ELR (cell line): Measurements from ENCODE around the gene CFAP58.

Experiments used
- DNase-seq: peaks from one replicate; pipeline ENCODE4 v3.0.0-alpha.2; 2015; ENCODE audit warnings: low read depth

Gene CFAP58

GRCh38 chr10:104371753-104372152, 18.1 kb downstream of the CFAP58 start:
- no peak for DNase-seq

GRCh38 chr10:104374591-104374990, 21.0 kb downstream of the CFAP58 start:
- DNase-seq: no peak

- no peak for DNase-seq
Measured at GRCh38 chr10:104376784-104377300, 23.2 kb downstream of the CFAP58 start.

- DNase-seq: no peak
Measured at GRCh38 chr10:104380336-104380735, 26.7 kb downstream of the CFAP58 start.

GRCh38 chr10:104387130-104387888, 33.7 kb downstream of the CFAP58 start:
- DNase-seq: peak; percentile 4

- no peak for DNase-seq
Measured at GRCh38 chr10:104388830-104389229, 35.2 kb downstream of the CFAP58 start.

- DNase-seq: peak; percentile 37
Measured at GRCh38 chr10:104391150-104391968, 37.7 kb downstream of the CFAP58 start.

GRCh38 chr10:104391969-104392296, 38.3 kb downstream of the CFAP58 start:
- no peak for DNase-seq

GRCh38 chr10:104393387-104393786, 39.8 kb downstream of the CFAP58 start:
- no peak for DNase-seq

- no peak for DNase-seq
Measured at GRCh38 chr10:104396581-104396980, 42.9 kb downstream of the CFAP58 start.

GRCh38 chr10:104403636-104404035, 50.0 kb downstream of the CFAP58 start:
- DNase-seq: no peak

- peak; percentile 75 for DNase-seq
Measured at GRCh38 chr10:104406715-104407650, 53.4 kb downstream of the CFAP58 start.

GRCh38 chr10:104413528-104413927, 59.9 kb downstream of the CFAP58 start:
- no peak for DNase-seq

GRCh38 chr10:104415526-104416165, 62.0 kb downstream of the CFAP58 start:
- no peak for DNase-seq

GRCh38 chr10:104416851-104417250, 63.2 kb downstream of the CFAP58 start:
- no peak for DNase-seq

GRCh38 chr10:104417637-104418292, 64.1 kb downstream of the CFAP58 start:
- DNase-seq: no peak

GRCh38 chr10:104424719-104425118, 71.1 kb downstream of the CFAP58 start:
- DNase-seq: peak; percentile 41

- DNase-seq: no peak
Measured at GRCh38 chr10:104427989-104428388, 74.4 kb downstream of the CFAP58 start.

- no peak for DNase-seq
Measured at GRCh38 chr10:104429846-104430245, 76.2 kb downstream of the CFAP58 start.

- DNase-seq: no peak
Measured at GRCh38 chr10:104430360-104430759, 76.7 kb downstream of the CFAP58 start.

GRCh38 chr10:104433669-104434068, 80.0 kb downstream of the CFAP58 start:
- no peak for DNase-seq
